22Rv1 (cell line): ENCODE data around the gene UBE2E2.

Experiments used
- H3K27ac ChIP-seq: fragments of 450-650 bp; 2 replicates; pipeline ENCODE4 v1.5.1; 2017
- CTCF ChIP-seq: fragments of 450-650 bp; IDR thresholded peaks from 2 replicates; pipeline ENCODE4 v1.5.1; 2017; ENCODE audit warnings: mild to moderate bottlenecking
- ZFX ChIP-seq: fragments of 450-650 bp; IDR thresholded peaks from 2 replicates; pipeline ENCODE4 v1.6.1; 2017; ENCODE audit warnings: antibody characterized with exemption, borderline replicate concordance

The UBE2E2 gene

GRCh38 chr3:23479615-23480328 is 276.6 kb downstream of the UBE2E2 start:
- no peak overlapping the region for H3K27ac ChIP-seq
- TF ChIP-seq ZFX (no peak), CTCF (no peak)

GRCh38 chr3:23480329-23480714 is 277.2 kb downstream of the UBE2E2 start:
- H3K27ac ChIP-seq, result no peak overlapping the region
- TF ChIP-seq CTCF, result no peak
- no peak for TF ChIP-seq ZFX

GRCh38 chr3:23481011-23481615 is 278.0 kb downstream of the UBE2E2 start:
- no peak overlapping the region for H3K27ac ChIP-seq
- no peak for TF ChIP-seq ZFX
- TF ChIP-seq CTCF, result no peak

GRCh38 chr3:23481616-23482278 is 278.6 kb downstream of the UBE2E2 start:
- TF ChIP-seq CTCF (no peak), ZFX (no peak)
- no peak overlapping the region for H3K27ac ChIP-seq

- no peak for TF ChIP-seq CTCF
- no peak for TF ChIP-seq ZFX
- no peak overlapping the region for H3K27ac ChIP-seq
These were observed 281.3 kb downstream of the UBE2E2 start for GRCh38 chr3:23484386-23484785.

GRCh38 chr3:23485922-23486321 is 282.8 kb downstream of the UBE2E2 start:
- no peak overlapping the region for H3K27ac ChIP-seq
- no peak for TF ChIP-seq CTCF

- TF ChIP-seq ZFX, result no peak
- TF ChIP-seq CTCF, result no peak
These were observed 283.9 kb downstream of the UBE2E2 start for GRCh38 chr3:23487015-23487414.

More at GRCh38 chr3:23487015-23487414, 283.9 kb downstream of the UBE2E2 start:
- H3K27ac ChIP-seq, result no peak overlapping the region
